NCI-H774 (cell line): ENCODE measurements around the gene PAGE2B.
"Not testable (repeated sequence)": the region's sequence is repeated elsewhere in the genome, so short reads cannot be mapped to it uniquely, and the experiment has no call there.

Experiments
- DNase-seq: peaks from one replicate; lab custom pipeline; 2025; lab: John Stamatoyannopoulos, UW

PAGE2B gene, protein sequence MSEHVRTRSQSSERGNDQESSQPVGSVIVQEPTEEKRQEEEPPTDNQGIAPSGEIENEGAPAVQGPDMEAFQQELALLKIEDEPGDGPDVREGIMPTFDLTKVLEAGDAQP

DNA sequence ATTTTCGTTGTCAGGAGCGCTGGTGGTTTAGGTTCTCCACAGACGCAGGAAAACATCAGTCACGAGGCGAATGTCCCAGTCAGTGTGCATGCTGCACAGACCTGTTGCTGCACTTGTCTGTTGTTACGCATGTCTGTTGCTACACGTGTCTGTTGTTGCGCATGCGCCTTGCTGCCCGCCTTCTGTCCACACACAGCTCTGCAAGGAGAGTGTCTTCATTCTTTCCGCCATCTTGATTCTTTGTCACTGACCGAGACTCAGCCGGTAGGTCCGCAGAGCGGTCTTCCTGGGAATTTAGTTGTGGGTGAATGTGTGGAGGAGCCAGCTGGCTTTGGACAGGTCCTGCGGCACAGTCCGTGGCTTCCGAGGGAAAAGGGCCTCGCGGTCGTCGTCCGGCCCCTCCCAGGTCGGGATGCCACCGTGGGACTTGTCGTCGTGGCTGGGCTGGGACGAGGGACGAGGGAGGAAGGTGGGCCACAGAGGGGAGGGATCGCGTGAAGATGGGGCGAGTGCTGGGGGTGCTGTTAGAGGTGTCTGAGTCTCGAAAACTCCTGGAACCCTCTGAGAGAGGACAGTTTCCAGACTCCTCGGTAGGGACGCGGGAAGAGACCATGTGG is at the start of gene PAGE2B:
PAGE2B (plus strand) TSS at position 180 of the 617 bp plus-strand sequence. CDS start 1,012 bp downstream, outside the sequence.
- no peak for DNase-seq

DNA sequence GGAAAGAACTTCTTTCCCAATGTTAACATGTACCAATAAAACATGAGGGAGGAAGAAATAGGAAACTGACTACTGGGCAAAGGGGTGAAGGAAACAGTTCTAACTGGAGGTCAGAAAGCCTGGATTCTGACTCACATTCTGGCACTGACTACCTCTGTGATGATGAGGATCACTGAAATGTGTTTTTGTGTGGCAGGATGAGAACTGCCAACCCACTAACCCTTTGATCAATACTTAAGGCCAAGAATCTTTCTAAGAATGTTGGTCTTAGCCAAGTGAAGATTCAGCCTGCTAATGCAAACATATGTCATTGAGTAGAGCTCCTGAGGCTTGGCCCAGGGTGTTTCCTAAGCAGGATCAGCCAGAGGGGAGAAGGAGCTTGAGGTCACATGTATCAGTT is 48.7 kb upstream of the PAGE2B start:
- no peak for DNase-seq

DNA sequence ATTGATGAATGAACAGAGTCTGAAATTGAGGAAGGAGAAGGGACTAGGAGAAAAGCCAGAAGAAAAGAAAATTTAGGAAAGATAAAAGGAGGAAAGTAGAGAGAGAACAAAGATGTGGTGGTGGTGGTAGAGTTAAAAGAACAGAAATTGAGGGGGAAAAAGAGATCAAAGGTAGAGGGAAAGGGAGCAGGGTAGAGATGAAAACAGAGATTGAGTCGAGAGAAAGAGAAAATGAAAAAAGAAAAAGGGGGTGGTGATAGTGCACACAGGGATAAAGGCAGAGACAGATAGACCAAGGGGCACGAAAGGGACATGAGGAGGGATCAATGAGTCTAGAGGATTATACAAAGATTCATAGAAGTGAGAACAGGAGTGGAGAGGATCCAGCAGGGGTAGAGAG is 48.0 kb upstream of the PAGE2B start:
- DNase-seq: no peak

DNA sequence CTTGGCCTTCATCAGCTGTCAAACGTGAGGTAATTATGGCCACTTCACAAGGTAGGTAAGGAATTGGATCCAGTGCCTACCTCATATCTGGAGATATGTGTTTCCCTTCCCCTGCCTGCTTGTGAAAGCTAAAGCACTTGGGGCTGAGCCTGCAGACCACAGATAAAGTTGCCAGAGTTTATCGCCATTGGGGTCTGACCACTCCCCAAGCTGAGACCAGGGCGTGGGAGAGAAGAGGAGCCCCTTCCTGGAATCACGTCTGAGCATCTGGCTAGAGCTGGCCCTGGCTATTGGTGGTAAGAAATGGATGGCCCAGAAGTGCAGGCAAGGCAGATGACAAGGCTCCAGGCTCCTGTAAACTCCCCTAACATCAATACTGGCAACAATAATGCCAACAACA is 46.8 kb upstream of the PAGE2B start:
- no peak for DNase-seq

DNA sequence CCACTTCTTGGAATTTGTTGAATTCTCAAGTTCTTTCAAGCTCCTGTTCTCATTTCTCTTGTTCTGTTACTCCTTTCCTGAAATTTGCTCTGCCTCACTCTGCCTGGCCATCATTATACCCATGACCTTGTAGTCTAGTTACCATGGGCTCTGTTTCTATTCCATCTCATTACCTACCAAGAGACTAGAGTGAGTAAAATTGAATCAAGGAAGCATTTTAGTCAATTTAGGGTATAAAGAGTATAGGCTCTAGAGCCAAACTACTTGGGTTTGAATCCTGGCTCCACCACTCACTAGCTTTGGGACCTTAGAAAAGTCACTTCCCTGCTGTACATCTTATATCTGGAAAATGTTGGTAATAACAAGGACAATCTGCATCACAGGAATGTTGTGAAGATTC is 46.2 kb upstream of the PAGE2B start:
- DNase-seq: no peak

DNA sequence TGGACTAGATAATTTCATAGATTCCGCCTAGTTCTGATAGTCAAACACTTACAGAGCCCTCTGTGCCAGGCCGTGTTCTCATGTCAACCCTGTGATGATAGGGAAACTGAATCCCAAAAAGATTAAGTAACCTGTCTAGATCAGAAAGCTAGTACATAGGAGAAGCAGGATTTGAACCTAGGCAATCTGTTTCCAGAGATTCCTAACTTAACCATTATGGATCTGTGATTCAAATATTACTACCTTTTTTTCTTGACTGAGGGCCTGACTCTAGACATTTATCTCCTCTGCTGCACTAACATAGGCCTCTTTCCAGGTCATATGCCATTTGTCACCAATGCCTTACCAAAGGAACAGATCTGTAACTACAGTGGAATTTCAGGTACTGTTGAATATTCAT is 45.5 kb upstream of the PAGE2B start:
- DNase-seq: no peak

DNA sequence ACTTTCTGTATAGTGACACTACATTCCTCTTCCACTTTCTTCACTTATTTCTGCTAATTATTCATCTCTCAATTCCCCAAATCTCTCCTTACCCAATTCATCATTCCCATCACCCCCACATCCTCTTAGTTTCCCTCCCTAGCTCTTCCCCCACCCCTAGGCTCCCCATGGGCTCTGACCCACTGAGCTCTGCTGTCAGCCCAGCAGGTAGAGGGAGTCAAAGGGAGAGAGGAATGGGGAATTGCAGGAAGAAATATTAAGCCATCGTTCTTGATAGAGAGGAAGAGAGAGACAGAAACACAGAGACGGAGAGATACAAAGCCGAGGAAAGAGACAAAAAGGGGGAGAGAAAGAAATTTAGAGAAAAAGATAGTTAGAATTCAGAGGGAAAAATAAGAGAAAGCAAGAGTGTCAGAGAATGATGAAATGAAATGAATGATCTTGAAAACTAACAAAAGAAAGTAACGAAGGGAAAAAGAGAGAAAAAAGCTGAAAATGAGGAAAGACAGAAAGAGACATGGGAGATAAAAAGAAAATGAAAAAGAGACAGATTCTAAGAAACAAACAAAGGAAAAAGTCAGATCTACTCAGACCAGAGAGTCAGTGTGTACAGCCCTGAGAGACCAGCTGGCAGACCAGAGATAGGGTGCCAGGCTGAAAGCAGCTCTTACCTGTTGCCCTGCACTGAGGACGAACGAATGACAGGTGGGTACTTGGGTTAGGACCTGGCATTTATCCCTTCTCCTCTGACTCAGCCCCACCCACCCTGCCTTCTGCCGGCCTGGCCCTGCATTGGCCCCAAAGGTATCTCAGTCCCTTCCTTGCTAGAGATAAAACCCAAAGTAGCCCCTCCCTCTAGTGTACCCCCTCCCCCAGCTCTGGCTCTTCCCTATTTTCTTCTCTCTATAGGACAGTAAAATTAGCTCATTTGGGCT is 44.3 kb upstream of the PAGE2B start, which contains the start of gene ALAS2:
ALAS2 (minus strand) TSS at position 707 of the 935 bp plus-strand sequence. CDS start 4,977 bp downstream, outside the sequence.
- no peak for DNase-seq

DNA sequence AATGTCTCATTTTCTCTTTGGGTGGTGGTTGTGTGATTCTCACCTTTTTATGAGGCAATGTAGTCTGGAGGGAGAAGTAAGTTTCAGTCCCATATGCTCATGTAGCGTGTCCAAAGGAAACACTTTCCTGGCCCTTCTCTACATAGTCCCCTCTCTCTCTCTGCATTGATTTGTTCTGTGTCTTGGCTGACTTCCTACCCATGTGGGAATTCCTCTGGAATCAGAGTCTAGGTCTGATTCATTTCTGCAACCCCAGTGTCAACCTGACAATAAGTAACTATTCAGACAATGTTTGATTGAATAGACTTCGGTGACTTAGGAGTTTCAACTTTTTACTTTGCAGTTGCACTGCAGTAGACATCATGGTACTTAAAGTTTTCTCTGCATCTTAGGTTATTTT is 41.4 kb upstream of the PAGE2B start:
- DNase-seq: no peak

DNA sequence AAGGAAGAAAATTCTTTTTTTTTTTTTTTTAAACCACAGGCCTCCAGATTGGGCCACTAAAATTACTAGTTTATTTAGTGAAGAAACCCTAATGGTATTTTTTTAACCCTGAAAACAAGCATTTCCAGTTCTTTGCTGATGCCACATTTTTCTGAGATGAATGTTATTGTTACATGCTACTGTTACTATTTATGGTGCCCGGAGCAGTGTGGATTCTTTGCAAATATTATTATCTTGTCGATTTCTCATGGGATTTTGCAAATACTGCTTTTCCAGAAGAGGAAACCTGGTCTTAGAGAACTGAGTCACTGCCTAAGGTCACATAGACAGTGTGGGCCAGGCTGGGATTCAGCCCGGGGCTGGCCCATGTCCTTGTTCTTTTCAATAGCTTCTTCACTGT is 35.4 kb upstream of the PAGE2B start:
- no peak for DNase-seq

DNA sequence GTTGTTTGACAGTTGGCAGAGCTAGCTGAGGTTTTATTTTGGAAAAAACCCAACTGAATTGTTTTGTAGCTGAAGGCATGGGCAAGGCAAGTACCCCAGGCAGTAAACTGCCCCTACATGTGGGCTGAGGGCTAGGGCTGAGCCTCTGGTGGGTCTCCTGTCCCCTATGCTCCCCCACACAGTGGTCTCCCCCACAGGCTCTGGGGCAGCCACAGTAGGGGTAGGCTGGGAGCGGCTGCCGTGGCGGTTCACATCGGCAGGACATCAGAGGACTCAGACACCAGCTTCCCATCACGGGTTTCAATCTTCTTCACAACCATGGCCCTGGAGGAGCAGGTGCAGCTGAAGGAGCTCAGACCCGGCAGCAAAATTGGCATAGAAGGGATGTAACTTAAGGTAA is 33.3 kb upstream of the PAGE2B start:
- no peak for DNase-seq

DNA sequence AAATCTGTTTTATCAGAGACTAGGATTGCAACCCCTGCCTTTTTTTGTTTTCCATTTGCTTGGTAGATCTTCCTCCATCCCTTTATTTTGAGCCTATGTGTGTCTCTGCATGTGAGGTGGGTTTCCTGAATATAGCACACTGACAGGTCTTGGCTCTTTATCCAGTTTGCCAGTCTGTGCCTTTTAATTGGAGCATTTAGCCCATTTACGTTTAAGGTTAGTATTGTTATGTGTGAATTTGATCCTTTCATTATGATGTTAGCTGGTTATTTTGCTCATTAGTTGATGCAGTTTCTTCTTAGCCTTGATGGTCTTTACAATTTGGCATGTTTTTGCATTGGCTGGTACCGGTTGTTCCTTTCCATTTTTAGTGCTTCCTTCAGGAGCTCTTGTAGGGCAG is 24.2 kb upstream of the PAGE2B start:
- not testable (repeated sequence) for DNase-seq

DNA sequence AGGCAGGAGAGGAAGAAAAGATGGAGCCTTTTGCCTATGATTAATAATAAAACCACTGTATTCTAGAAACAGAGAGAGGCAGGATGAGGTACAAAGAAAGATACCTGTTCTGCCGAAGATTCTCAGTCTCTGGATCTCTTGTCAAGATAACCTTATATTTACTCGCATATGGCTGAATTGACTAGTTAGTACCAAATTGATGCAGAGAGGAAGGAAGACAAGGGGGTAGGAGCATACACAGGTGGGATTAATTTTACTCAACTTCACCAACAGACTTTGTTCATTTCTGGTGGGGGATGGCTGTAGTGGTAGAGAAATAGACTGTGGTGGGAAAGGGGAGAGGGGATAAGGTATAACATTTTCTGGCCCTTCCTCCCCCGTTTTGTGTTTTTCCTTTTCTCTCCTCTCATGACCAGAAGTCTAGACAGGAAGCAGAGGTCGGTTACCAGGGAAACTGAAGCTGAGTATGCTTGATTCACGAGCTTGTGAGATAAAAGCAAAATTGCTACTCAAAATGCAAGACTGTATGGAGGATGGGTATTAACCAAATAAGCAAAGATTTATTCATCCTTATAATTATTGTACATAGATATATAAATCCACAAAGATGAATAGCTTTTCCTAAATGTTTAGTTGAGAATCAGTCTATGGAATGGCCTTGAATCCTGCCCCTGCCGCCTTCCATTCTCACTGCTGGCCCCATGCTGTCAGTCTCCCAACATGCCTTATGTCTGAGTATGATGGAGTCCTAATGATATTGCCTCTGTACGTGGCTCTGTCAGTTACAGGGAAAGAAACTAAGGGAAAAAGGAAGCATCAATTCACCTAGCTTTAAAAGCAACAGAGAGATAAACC is 17.8 kb upstream of the PAGE2B start:
- peak; percentile 7 for DNase-seq

DNA sequence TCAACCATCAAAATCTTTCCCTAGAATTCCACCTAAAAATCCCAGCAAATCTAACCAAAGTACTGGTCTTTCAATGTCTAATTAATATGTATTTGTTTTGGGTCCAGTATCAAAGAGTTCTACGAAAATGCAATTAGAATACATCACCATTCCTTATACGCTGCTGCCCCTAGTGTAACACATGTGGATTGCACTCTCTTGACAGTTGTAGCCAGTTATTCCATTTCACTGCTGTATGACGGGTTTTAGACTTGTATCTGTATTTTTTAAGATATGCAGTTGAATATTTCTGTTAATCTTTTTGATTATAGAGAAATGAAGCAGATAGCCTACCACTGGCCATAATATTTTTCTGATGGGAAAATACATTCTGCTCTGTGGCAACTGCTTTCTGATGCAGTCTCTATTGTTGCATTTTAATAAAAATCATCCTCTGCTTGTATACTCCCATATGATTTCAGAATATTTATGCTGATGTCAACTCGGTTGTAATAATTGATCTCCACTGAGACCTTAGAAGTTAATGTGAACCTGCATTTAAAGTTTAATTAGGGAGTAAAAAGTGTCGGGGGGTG is 17.1 kb upstream of the PAGE2B start:
- no peak for DNase-seq

DNA sequence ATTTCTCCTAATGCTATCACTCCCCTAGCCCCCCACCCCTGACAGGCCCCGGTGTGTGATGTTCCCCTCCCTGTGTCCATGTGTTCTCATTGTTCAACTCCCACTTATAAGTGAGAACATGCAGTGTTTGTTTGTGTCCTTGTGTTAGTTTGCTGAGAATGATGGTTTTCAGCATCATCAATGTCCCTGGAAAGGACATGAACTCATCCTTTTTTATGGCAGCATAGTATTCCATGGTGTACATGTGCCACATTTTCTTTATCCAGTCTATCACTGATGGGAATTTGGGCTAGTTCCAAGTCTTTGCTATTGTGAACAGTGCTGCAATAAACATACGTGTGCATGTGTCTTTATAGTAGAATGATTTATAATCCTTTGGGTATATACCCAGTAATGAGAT is 7.7 kb upstream of the PAGE2B start:
- DNase-seq: not testable (repeated sequence)

DNA sequence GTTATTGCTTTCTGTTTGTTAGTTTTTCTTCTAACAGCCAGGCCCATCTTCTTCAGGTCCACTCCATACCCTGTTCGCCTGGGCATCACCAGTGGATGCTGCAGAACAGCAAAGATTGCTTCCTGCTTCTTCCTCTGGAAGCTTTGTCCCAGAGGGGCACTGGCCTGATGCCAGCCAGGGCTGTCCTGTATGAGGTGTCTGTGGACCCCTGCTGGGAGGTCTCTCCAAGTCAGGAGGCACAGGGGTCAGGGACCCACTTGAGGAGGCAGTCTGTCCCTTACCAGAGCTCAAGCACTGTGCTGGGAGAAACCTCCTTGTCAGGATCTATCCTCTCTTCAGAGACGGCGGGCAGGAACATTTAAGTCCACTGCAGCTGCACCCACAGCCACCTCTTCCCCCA is 2.5 kb upstream of the PAGE2B start:
- DNase-seq: no peak

DNA sequence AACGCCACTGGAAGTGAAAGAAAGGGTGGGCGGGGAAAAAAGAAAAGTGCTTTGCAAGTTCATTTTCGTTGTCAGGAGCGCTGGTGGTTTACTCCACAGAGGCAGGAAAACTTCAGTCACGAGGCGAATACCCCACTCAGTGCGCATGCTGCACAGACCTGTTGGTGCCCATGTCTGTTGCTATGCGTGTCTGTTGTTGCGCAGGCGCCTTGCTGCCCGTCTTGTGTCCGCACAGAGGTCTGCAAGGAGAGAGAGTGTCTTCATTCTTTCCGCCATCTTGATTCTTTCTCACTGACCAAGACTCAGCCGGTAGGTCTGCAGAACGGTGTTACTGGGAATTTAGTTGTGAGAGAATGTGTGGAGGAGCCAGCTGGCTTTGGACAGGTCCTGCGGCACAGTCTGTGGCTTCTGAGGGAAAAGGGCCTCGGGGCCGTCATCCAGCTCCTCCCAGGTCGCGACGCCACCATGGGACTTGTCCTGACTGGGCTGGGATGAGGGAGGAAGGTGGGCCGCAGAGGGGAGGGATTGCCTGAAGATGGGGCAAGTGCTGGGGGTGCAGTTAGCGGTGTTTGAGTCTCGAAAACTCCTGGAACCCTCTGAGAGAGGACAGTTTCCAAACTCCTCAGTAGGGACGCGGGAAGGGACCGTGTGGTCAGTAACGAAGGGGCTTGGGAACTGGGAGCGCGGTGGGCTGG is 14.1 kb downstream of the PAGE2B start, which contains the start of gene PAGE2:
PAGE2 (plus strand) TSS at position 224 of the 695 bp plus-strand sequence. CDS start 1,003 bp downstream, outside the sequence.
- DNase-seq: no peak

DNA sequence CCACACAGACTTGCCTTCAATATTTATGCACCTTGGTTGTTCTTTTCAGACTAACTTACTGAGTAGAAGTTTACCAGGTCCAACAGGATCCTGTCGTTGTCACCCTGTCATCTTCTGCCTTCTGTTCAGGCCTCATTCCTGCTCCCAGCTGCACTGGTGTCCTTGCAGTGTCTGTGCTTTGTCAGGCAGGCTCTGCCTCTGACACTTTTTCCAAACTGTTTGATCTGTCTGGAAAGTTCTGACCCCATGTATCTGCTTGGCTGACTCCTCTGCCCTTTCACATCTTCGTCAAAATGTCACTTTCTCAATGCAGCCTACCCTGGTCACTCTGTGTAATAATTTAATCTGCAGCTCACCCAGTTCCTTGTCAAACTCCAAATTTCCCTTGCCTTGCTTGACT is 23.9 kb downstream of the PAGE2B start:
- DNase-seq: no peak

DNA sequence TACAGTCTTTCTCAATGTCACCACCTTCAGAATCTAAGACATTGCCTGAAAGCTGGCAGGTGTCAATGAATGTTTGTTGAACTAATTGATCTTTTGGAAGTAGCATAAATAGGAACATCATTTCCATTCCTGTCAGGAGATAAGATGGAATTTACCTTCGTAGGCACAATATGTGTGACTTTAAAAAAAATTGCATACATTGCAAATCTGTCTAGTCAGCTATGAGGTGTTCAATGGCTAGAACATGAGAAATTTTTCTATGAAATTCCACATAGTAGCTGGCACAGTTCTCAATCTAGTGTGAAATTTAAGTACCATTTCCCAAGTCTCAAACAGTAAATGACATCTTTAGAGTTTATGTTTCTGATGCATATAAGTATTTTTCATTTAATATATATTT is 24.3 kb downstream of the PAGE2B start:
- DNase-seq: no peak

DNA sequence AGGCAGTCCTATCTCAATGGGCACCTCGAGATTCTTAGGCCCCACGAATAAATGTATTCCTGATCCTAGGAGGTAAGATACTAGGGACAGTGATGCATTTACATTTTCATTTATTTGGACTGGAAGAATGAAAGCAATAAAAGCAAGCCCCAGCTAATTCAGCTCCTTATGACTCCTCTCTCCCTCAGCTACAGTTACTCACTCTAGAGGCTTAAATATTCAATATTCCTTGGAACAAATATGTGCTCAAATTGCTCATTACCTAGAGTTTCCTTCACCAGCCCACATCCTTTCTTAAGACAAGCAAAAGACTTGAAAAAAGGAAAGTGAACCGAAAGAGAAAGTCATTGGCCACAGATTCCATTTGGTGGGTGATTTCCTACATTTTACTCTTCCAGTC is 27.9 kb downstream of the PAGE2B start:
- DNase-seq: no peak

DNA sequence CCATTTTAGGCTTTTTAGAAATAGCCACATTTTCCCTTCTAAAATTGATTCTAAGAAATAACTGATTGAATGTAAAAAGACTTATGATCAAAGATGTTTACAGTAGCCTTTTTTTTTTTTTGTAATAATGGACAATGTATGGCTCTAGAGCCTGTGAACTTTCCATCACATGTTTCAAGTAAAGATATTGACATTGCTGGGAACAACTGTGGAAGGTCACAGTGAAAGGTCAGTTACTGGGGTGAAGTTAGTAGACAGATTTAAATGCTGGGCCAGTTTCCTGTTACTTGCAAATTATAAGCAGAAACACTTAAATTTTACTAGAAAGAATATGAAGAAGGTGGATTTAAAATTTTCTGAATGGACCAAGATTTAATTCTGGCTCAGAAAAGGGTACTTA is 32.4 kb downstream of the PAGE2B start:
- no peak for DNase-seq

DNA sequence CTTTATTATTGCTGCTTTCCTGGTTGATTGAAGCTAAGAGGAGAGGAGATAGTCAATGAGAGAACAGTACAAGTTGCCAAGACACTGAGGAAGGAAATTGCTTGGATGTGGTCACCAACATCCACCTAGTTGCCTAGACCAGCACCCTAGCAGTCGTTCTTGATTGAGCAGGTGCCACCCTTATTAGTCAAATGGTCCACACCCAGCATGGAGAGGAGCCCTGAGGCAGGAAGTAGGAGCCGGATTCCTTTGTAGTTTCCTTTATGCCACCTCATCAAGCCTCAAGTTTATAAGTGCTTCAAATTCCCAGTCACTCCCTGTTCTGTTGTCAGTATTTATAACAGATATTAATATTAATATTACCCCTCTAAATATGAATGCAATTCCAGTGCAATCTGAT is 33.1 kb downstream of the PAGE2B start:
- no peak for DNase-seq
